Chondrocyte (in vitro differentiated cells): ENCODE data around the gene EXOC2. TPM values are rescaled to one million over a fixed set of nuclear protein-coding genes. Genes with fewer than 3 reads are reported as not detected.

Experiments used
- DNase-seq: peaks from one replicate; pipeline ENCODE4 v3.0.0; 2021; ENCODE audit warnings: mixed read lengths, low spot score
- H3K27ac Mint-ChIP-seq: one replicate; pipeline ENCODE4 v1.8.0; 2021; ENCODE audit warnings: mild to moderate bottlenecking, moderate library complexity, mixed read lengths; ENCODE audit not compliant: unreplicated experiment
- H3K27me3 Mint-ChIP-seq: 2 replicates; pipeline ENCODE4 v1.8.0; 2021; ENCODE audit warnings: low read depth, mixed read lengths
- H3K36me3 Mint-ChIP-seq: 2 replicates; pipeline ENCODE4 v1.8.0; 2021; ENCODE audit warnings: low read depth, mixed read lengths
- H3K4me1 Mint-ChIP-seq: 2 replicates; pipeline ENCODE4 v1.8.0; 2021; ENCODE audit warnings: low read depth, mild to moderate bottlenecking, mixed read lengths
- H3K4me3 Mint-ChIP-seq: one replicate; pipeline ENCODE4 v1.8.0; 2021; ENCODE audit warnings: mild to moderate bottlenecking, moderate library complexity, mixed read lengths; ENCODE audit not compliant: unreplicated experiment
- H3K9me3 Mint-ChIP-seq: 2 replicates; pipeline ENCODE4 v1.8.0; 2021; ENCODE audit warnings: low read depth, mixed read lengths
- total RNA-seq: library from RNA; stranded (reverse); gene quantifications from 3 replicates; pipeline ENCODE4 v1.2.1, GENCODE V29; 2021
- TF ChIP-seq, protein P1 (sequence below): fragments of 200-600 bp; sonication (generic); IDR thresholded peaks from 2 replicates; pipeline ENCODE4 v1.5.0; 2021; ENCODE audit warnings: antibody characterized with exemption, mild to moderate bottlenecking, moderate library complexity

The EXOC2 gene
- total RNA-seq, 1 donor from 2014 or later = 27.5 TPM

DNA sequence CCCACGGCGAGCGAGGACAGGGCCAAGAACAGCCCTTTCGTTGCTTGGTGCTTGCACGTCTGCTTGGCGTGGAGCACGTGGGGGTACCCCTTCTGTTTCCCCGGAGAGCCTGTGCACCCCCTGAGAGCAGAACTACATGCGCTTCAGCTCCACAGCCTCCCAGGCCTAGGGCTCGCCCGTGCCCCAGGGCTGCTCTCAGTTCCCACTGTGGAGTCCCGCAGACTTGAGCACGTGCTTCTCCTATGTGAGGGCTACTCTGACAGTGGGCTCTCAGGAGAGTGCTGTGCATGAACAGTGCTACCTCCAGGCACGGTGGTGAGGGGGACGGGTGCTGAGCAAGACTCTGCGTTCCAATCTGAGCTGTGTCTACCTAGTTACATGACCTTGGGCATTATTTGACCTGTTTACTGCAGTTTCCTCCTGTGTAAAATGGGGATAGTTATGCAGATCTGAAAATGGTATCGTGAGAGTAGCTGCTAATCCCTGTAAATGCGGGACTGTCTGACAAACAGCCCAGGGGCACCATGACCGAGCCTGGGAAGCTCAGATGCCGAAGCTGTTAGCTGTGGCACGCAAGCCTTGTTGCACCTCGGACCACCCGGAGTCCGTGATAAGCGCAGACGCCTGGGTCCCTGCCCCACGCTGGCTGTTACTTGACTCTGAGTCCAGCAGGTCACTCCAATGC, 219.0 kb downstream of the EXOC2 start:
- peaks cover 7% of the 10 kb centered on the region for H3K4me1 Mint-ChIP-seq
- no peak overlapping the region for H3K27ac Mint-ChIP-seq
- H3K9me3 Mint-ChIP-seq = no peaks in the 10 kb centered on the region
- no peak overlapping the region for H3K4me3 Mint-ChIP-seq
- H3K36me3 Mint-ChIP-seq = no peaks in the 10 kb centered on the region
- TF ChIP-seq, protein P1, sequence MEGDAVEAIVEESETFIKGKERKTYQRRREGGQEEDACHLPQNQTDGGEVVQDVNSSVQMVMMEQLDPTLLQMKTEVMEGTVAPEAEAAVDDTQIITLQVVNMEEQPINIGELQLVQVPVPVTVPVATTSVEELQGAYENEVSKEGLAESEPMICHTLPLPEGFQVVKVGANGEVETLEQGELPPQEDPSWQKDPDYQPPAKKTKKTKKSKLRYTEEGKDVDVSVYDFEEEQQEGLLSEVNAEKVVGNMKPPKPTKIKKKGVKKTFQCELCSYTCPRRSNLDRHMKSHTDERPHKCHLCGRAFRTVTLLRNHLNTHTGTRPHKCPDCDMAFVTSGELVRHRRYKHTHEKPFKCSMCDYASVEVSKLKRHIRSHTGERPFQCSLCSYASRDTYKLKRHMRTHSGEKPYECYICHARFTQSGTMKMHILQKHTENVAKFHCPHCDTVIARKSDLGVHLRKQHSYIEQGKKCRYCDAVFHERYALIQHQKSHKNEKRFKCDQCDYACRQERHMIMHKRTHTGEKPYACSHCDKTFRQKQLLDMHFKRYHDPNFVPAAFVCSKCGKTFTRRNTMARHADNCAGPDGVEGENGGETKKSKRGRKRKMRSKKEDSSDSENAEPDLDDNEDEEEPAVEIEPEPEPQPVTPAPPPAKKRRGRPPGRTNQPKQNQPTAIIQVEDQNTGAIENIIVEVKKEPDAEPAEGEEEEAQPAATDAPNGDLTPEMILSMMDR = no peak
- H3K27me3 Mint-ChIP-seq = peaks cover 5% of the 10 kb centered on the region
- DNase-seq = no peak

DNA sequence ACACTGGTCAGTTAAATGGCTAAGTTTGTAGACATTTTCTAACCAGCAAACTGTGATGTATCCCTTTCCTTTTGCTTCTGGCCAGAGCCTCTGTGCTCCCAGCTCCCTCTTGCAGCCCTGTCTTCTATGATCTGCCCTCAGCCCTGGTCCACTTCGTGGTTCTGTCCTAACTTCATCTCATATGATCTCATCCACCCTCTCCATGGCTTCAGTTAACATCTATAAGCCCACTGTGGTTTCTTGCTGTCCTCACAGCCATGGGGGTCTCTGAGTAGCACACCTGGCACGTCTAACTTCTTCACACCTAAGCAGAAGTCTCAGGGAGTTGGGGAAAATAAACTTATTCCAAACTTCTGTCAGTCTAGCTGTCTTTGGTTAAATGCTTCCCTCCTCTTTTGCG, 219.6 kb downstream of the EXOC2 start:
- no peak overlapping the region for H3K4me3 Mint-ChIP-seq
- no peaks in the 10 kb centered on the region for H3K9me3 Mint-ChIP-seq
- no peaks in the 10 kb centered on the region for H3K36me3 Mint-ChIP-seq
- peaks cover 7% of the 10 kb centered on the region for H3K4me1 Mint-ChIP-seq
- TF ChIP-seq, protein P1 = no peak
- H3K27me3 Mint-ChIP-seq = peaks cover 5% of the 10 kb centered on the region
- no peak for DNase-seq
- H3K27ac Mint-ChIP-seq = no peak overlapping the region

DNA sequence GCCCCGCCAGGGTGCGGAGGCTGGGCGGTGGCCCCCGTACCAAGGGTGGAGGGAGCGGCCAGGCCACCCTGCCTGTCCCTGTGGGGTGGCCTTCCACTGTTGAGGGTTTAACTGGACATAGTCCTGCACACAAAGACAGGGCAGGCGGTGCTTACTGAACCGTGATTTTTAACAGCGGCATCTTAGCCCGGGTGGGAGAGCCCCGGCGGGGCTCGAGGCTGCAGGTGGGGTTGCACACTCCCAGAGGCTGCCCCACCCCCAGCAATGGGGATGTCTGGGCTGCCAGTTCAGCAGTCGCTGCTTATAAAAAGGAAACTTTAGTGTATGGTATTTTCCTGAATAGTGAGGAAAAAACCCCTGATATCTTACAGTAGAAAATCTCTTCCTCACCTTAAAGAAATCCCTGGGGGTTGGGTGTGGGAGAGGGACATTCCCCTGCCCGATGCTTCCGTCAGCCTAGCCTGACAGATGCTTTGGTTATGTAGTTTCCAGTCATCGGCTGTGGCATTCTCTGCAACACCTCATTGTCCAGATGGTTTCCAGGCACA, 222.0 kb downstream of the EXOC2 start:
- H3K27me3 Mint-ChIP-seq = peaks cover 16% of the 10 kb centered on the region
- TF ChIP-seq, protein P1 = no peak
- peaks cover 7% of the 10 kb centered on the region for H3K4me1 Mint-ChIP-seq
- no peaks in the 10 kb centered on the region for H3K36me3 Mint-ChIP-seq
- no peak overlapping the region for H3K4me3 Mint-ChIP-seq
- no peaks in the 10 kb centered on the region for H3K9me3 Mint-ChIP-seq
- DNase-seq = no peak
- H3K27ac Mint-ChIP-seq = no peak overlapping the region

DNA sequence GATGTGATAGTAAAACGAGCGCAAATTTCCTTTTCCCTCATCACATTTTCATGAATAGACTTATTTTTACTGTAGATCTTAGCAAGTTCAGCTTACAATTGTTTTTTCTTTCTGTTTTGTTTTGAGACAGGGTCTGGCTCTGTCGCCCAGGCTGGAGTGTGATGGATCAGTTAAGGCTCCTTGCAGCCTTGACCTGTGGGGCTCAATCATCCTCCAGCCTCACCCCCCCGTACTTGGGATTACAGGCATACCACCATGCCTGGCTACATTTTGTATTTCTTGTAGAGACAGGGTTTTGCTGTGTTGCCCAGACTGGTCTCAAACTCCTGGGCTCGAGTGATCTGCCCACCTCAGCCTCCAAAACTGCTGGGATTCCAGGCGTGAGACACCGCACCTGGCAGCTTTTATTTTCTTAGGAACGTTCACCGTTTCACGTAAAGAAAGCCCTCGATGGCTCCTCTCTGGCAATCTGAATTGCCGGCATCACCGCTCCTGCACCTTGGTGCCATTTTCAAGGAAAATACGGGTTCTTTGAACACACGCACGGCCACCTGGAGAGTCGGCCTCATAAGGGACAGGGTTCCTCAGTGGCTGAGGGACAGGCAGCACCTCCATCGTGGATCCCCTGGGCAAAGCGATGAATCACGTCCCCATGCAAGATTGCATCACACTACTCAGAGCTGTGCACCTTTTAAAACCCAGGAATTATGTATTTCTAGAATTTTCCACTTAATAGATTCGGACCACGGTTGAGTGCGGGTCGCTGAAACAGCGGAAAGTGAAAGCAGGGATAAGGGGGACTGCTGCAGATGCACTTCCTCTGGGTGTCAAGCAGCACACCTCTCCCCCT, 222.7 kb downstream of the EXOC2 start:
- TF ChIP-seq, protein P1 = no peak
- Mint-ChIP-seq H3K4me1 (peaks cover 7% of the 10 kb centered on the region), H3K36me3 (no peaks in the 10 kb centered on the region), H3K27me3 (peaks cover 19% of the 10 kb centered on the region), H3K27ac (no peak overlapping the region), H3K9me3 (no peaks in the 10 kb centered on the region), H3K4me3 (no peak overlapping the region)
- DNase-seq = no peak

DNA sequence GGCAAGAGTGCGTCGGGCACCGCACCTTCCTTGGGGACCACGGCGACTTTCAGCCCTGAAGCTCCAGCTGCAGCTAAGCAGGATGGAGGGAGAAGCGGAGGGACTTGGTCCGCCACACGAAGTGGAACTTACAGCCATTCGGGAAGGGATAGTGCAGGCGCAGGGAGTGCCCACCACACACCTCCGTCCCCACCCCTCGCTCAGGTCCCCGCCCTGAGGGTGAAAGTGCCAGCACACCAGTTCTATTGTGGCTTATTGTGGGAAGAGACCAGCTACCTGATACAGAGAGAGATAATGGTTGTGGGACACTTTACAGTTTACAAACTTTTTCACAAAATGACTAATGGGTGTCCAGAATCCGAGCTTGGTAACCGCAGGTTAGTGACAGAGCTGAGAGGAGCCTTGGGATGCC, 225.3 kb downstream of the EXOC2 start:
- TF ChIP-seq, protein P1 = no peak
- H3K4me1 Mint-ChIP-seq = no peaks in the 10 kb centered on the region
- H3K36me3 Mint-ChIP-seq = no peaks in the 10 kb centered on the region
- no peak for DNase-seq
- no peak overlapping the region for H3K4me3 Mint-ChIP-seq
- H3K9me3 Mint-ChIP-seq = no peaks in the 10 kb centered on the region
- H3K27me3 Mint-ChIP-seq = peaks cover 34% of the 10 kb centered on the region
- no peak overlapping the region for H3K27ac Mint-ChIP-seq
